UCSD-AML1 (cell line): ENCODE measurements around the gene CARMIL1.
A peak's percentile ranks its signal among the peaks of the same experiment; 100 is the strongest.

ENCODE experiments used
- DNase-seq: peaks from one replicate; lab custom pipeline; 2025; ENCODE audit not compliant: unreplicated experiment; lab: John Stamatoyannopoulos, UW

CARMIL1 gene

GRCh38 chr6:25404091-25404490 is 124.9 kb downstream of the CARMIL1 start:
- DNase-seq, result peak; percentile 16

GRCh38 chr6:25404693-25405169 is 125.6 kb downstream of the CARMIL1 start:
- peak; percentile 45 for DNase-seq

- no peak for DNase-seq
Measured at GRCh38 chr6:25405442-25405841, 126.3 kb downstream of the CARMIL1 start.

- DNase-seq, result no peak
Measured at GRCh38 chr6:25407431-25407830, 128.3 kb downstream of the CARMIL1 start.

- no peak for DNase-seq
Measured at GRCh38 chr6:25410102-25410501, 130.9 kb downstream of the CARMIL1 start.

GRCh38 chr6:25411316-25411950 is 132.3 kb downstream of the CARMIL1 start:
- no peak for DNase-seq

GRCh38 chr6:25413207-25413905 is 134.2 kb downstream of the CARMIL1 start:
- peak; percentile 55 for DNase-seq

GRCh38 chr6:25414168-25414567 is 135.0 kb downstream of the CARMIL1 start:
- DNase-seq, result no peak

- no peak for DNase-seq
Measured at GRCh38 chr6:25414755-25415154, 135.6 kb downstream of the CARMIL1 start.

GRCh38 chr6:25415274-25415673 is 136.1 kb downstream of the CARMIL1 start:
- no peak for DNase-seq

GRCh38 chr6:25415701-25416100 is 136.5 kb downstream of the CARMIL1 start:
- no peak for DNase-seq

- no peak for DNase-seq
Measured at GRCh38 chr6:25417046-25417605, 138.0 kb downstream of the CARMIL1 start.

- no peak for DNase-seq
Measured at GRCh38 chr6:25418454-25419052, 139.4 kb downstream of the CARMIL1 start.

- no peak for DNase-seq
Measured at GRCh38 chr6:25419879-25420278, 140.7 kb downstream of the CARMIL1 start.

- DNase-seq, result no peak
Measured at GRCh38 chr6:25423358-25423757, 144.2 kb downstream of the CARMIL1 start.

GRCh38 chr6:25424303-25424702 is 145.1 kb downstream of the CARMIL1 start:
- no peak for DNase-seq

GRCh38 chr6:25427549-25427948 is 148.4 kb downstream of the CARMIL1 start:
- no peak for DNase-seq

- no peak for DNase-seq
Measured at GRCh38 chr6:25428758-25429317, 149.7 kb downstream of the CARMIL1 start.

GRCh38 chr6:25431306-25431974 is 152.3 kb downstream of the CARMIL1 start:
- no peak for DNase-seq

GRCh38 chr6:25431975-25432307 is 152.8 kb downstream of the CARMIL1 start:
- DNase-seq, result no peak

GRCh38 chr6:25434921-25435320 is 155.7 kb downstream of the CARMIL1 start:
- DNase-seq, result no peak
